AG09309 (cell line): Measurements from ENCODE around the gene NOSTRIN.

ENCODE experiments used
- DNase-seq: peaks from one replicate; pipeline ENCODE4 v3.0.0-alpha.2; 2010; ENCODE audit warnings: low read depth
- H3K4me3 ChIP-seq: 2 replicates; pipeline ENCODE4 v1.5.1; 2011; ENCODE audit warnings: mild to moderate bottlenecking, low read depth, low read length, moderate library complexity; ENCODE audit not compliant: control insufficient read depth
- CTCF ChIP-seq: IDR thresholded peaks from 2 replicates; pipeline ENCODE4 v1.5.1; 2011; ENCODE audit warnings: mild to moderate bottlenecking, low read depth, low read length, inconsistent platforms; ENCODE audit not compliant: insufficient read depth, control insufficient read depth; ENCODE audit errors: missing control alignments

Gene NOSTRIN

DNA sequence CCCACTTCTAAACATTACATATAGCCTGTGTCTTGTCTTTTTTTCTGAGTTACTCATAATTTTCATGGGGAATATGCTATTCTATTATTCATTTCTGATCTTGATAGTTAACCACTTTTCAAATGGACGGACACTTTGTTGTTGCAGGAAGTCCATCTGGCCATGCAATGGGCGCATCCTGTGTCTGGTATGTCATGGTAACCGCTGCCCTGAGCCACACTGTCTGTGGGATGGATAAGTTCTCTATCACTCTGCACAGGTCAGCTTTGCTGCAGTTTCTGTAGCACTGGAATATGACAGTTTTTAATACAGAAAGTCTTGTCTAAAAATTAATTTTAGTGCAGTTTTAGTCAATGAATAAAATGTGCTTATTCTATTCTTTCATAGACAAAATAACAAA lies 101.9 kb downstream of the NOSTRIN start:
- no peak for TF ChIP-seq CTCF
- DNase-seq, result no peak

GRCh38 chr2:168907940-168908662 lies 105.7 kb downstream of the NOSTRIN start:
- no peak for DNase-seq

More for the DNA sequence above, 101.9 kb downstream of the NOSTRIN start:
- no peak overlapping the region for H3K4me3 ChIP-seq

GRCh38 chr2:168910330-168910729 lies 107.9 kb downstream of the NOSTRIN start:
- no peak for DNase-seq
- TF ChIP-seq CTCF, result no peak
- no peak overlapping the region for H3K4me3 ChIP-seq

More at GRCh38 chr2:168907940-168908662, 105.7 kb downstream of the NOSTRIN start:
- H3K4me3 ChIP-seq, result no peak overlapping the region
- TF ChIP-seq CTCF, result no peak

- TF ChIP-seq CTCF, result no peak
Observed at GRCh38 chr2:168912466-168912865, 110.0 kb downstream of the NOSTRIN start.

GRCh38 chr2:168912901-168913369 lies 110.5 kb downstream of the NOSTRIN start:
- H3K4me3 ChIP-seq, result peak overlapping the region; percentile 19; the same call in 1 of the 2 replicates
- no peak for DNase-seq
- TF ChIP-seq CTCF, result no peak

More at GRCh38 chr2:168912466-168912865, 110.0 kb downstream of the NOSTRIN start:
- no peak overlapping the region for H3K4me3 ChIP-seq
- no peak for DNase-seq

DNA sequence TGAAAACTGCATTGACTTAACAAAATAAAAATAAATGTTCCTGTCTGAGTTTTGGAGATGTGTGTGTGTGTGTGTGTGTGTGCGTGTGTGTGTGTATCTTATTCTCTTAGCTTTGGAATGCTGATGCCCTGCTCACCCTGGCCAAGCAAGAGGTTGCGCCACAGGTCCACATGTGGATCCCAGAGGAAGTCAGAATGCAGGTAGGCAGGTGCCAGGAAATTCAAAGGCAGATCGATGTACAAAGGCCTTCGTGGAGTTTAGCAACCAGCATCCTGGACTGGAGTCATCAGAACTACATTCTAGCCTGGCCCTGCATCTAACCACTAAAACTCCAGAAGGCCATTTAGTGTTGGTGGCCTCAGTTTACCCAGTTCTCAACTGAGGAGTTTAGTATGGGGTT lies 111.1 kb downstream of the NOSTRIN start:
- no peak for DNase-seq
- no peak overlapping the region for H3K4me3 ChIP-seq
- TF ChIP-seq CTCF, result no peak
